NCI-H1694 (cell line): ENCODE results near the gene AAMP.
"Not testable (repeated sequence)": the region's sequence is repeated elsewhere in the genome, so short reads cannot be mapped to it uniquely, and the experiment has no call there.

ENCODE experiments used
- DNase-seq: peaks from one replicate; lab custom pipeline; 2025; lab: John Stamatoyannopoulos, UW

The AAMP gene

DNA sequence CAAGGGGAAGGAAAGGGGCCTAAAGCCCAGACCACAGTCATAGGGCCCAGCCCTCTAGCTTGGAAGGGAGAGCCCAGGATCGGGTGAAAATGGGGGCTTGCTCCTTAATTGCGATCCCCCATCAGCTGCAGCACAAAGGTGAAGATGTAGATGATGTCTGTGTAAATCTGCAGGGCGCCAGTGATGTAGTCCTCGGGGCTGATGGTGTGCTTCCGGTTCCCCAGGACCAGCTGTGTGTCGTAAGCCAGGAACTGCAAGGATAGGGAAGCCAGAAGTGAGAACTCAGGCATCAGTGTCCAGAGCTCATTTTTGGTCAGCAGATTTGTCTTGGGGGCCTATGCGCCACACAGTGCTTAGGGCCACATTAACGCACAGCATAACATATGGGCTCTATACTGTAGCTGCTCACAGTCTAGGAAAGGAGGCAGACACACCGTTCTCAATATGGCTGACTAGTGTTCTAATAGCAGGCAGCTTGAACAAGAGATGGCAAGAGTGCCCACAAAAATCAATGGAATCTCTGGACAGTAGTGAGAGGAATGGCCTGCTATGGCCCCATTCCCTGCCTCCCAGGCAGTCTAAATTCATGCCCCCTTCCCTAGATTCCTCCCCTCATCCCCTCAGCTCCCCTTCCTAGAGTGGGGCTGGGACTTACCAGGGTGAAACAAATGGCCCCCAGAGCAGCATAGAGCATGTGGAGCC, 5.6 kb upstream of the AAMP start:
- DNase-seq = no peak

GRCh38 chr2:218274586-218274985, 4.6 kb upstream of the AAMP start:
- DNase-seq = no peak

DNA sequence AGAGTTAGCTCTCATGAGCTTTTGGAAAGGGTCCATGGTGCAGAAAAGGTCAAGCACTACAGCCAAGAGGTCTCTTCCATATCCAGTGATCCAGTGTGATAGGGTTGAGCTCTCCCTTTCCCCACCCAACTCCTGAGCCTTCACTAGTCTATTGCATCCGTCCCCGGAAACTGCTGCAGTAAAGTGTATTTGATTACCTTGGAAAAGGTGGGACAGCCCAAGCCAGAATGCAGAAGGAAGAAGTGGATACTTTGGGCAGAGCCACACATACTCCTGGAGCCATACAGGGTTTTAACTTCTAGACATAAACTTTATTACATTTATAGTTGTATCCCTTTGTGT, 3.9 kb upstream of the AAMP start:
- DNase-seq = no peak

GRCh38 chr2:218273214-218273907, 3.4 kb upstream of the AAMP start:
- not testable (repeated sequence) for DNase-seq

GRCh38 chr2:218272531-218273212, 2.7 kb upstream of the AAMP start:
- peak; percentile 77 for DNase-seq

GRCh38 chr2:218271865-218272530, 2.1 kb upstream of the AAMP start:
- DNase-seq = no peak

DNA sequence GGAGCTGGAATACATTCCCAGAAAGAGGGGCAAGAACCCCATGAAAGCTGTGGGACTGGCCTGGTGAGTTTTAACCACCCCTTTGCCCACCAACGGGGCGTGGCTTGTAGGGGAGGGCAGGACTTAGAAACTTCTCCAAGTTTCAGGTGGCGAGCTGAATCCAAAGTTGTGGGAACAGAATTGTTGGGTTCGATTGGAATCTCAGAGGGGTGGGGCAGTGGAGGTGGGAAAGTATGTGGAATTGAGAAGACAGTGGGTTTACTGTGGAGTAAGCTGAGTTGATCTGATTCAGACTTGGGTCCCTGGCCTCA, 1.5 kb upstream of the AAMP start:
- DNase-seq = no peak

GRCh38 chr2:218270721-218271486, 967 bp upstream of the AAMP start:
- DNase-seq = no peak

DNA sequence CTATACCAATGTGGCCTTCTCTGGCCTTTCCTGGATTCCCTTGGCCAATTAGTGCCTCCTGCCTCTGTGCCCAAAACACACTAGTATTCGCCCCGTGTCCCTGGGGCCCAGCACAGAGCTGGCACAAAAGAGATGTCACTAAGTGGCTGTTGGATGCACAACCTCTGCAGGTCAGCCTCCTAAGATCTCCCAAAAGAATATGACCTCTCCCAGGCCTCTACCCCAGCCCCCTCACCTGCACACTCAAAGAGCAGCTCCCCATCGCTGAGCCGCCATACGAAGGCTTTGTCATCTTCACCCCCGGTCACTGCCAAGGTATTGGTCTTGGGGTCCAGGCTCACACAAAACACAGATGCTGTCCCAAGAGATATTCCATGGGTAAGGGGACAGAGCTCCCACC, 2.7 kb downstream of the AAMP start:
- DNase-seq = no peak

GRCh38 chr2:218266316-218266979, 3.5 kb downstream of the AAMP start:
- no peak for DNase-seq

GRCh38 chr2:218265626-218266025, 4.3 kb downstream of the AAMP start:
- DNase-seq = no peak

DNA sequence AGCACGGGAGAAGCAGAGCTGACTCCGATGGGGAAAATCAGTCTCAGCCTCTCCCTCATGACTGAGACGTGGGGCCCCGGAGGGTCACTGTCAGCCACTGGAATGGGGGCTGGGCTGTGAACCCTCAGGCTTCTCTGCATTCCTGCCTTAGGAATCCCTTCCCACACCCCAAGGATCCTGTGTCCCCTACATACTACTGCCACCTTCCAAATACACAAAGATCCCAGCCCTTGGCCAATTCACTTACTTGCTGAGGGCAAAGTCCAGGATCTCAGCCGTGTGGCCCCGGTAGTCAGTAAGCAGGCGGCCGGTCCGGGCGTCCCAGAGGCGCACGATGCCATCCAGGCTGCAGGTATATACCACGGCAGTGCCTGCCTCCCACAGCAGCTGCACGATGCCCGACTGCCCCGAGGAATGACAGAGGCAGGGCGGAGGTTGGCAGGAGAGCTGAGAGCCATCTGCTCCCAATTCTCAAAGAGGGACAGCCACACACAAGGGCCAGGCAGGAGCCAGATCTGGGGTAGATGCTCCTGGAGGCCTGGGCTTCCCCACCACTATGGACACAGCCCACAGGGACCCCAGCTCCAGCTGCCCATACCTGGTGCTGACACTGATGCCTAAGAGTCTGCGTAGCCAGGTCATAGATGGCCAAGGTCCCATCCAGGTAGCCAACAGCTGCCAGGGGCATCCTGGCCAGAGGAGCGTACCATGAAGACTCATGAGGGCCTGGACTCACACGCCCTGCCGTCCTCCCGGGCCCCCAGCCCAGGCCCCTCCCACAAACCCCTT, 5.0 kb downstream of the AAMP start:
- no peak for DNase-seq

DNA sequence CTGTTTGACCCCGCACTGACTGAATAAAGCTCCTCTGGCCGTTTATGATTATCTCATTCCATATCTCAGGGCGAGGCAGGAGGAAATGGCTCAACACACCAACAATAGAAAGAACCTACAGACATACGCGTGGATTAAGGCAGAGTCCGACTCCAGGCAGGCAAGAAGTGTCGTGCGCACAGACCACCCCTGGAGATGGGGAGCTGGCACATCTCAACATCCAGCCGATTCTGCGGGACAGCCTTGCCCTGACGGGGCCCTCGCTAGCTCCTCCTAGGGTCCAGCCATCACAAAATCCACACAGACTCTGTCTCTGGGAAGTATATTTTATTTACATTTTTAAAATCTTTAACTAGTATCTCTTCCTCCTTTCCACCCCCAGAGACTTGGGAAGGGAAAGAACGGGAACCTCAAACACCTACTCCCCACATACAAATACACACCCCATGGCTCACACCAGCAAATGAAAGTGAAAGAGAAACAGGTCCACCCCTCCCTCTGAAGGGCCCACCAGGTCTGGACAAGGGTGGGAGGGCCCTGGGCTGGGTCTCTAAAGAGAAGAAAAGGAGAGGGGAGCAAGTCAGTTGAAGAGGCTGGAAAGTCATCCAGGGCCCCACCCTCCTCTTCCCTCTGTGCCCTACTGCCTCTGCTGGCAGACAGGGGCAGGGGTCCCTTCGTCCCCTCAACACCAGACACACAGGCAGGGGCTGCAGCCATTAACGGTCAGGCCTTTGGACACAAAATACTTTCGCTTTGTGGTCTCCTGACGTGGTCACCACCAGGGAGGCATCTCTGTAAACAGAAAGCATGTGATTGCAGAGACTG, 5.9 kb downstream of the AAMP start:
- DNase-seq = no peak

DNA sequence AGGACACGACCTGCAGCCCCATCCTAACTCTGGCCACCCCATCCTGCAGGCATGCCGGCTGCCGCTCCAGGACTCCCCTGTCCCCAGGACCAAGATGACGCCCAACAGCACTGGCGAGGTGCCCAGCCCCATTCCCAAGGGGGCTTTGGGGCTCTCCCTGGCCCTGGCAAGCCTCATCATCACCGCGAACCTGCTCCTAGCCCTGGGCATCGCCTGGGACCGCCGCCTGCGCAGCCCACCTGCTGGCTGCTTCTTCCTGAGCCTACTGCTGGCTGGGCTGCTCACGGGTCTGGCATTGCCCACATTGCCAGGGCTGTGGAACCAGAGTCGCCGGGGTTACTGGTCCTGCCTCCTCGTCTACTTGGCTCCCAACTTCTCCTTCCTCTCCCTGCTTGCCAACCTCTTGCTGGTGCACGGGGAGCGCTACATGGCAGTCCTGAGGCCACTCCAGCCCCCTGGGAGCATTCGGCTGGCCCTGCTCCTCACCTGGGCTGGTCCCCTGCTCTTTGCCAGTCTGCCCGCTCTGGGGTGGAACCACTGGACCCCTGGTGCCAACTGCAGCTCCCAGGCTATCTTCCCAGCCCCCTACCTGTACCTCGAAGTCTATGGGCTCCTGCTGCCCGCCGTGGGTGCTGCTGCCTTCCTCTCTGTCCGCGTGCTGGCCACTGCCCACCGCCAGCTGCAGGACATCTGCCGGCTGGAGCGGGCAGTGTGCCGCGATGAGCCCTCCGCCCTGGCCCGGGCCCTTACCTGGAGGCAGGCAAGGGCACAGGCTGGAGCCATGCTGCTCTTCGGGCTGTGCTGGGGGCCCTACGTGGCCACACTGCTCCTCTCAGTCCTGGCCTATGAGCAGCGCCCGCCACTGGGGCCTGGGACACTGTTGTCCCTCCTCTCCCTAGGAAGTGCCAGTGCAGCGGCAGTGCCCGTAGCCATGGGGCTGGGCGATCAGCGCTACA, 7.0 kb downstream of the AAMP start:
- no peak for DNase-seq

DNA sequence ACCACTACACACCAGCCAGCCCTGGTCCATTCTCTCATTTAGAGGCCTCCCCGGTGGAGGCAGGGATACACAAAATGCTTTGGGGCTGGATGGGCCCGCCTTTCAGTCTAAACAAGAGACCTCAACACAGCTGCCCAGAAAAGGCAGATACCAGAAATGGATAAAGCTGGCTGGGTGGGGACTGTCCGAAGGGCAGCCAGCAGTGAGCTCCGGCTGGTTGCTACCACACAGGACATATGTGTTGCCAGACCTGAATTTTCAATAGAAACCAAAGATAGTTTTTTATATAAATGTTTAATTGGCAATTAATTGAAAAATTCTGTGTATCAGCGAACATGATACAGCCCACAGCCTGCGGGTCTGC, 7.7 kb downstream of the AAMP start:
- no peak for DNase-seq

DNA sequence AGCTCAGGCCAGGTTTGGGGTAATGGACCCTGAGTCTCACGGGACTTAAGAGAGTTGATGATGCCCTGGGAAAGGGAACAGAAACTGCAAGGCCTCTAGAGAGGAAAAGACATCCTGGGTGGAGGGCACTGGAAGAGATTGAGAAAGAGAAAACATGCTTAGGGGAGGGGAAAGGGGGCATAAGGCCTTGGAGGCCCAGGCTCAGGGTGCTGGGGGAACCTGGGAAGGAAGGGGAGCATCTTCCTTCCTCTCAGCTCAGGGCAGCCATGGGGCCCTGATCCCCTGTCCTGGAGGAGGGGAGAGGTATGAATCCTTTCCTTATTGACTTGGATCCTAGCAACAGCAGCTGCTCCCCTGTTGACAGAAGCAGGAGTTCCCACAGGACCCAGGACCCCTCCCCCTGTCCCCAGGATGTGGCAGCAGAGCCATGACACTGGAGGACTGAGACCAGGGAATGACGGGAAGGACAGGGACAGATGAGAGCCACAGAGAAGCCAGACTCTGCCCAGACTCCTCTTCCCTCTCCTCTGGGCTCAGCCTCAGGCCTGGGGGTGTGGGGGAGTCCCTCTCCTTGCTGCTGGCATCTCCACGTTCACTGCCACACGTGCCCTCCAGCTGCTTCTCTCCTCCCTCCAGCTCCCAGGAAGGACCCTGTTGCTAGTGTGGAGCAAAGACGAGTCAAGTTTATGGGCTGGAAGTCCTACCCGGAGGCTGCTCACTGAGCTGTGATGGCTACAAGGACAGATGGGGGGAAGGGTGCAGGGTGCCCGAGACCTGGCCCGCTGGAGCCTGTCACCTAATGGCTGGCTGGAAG, 8.3 kb downstream of the AAMP start:
- DNase-seq = no peak

DNA sequence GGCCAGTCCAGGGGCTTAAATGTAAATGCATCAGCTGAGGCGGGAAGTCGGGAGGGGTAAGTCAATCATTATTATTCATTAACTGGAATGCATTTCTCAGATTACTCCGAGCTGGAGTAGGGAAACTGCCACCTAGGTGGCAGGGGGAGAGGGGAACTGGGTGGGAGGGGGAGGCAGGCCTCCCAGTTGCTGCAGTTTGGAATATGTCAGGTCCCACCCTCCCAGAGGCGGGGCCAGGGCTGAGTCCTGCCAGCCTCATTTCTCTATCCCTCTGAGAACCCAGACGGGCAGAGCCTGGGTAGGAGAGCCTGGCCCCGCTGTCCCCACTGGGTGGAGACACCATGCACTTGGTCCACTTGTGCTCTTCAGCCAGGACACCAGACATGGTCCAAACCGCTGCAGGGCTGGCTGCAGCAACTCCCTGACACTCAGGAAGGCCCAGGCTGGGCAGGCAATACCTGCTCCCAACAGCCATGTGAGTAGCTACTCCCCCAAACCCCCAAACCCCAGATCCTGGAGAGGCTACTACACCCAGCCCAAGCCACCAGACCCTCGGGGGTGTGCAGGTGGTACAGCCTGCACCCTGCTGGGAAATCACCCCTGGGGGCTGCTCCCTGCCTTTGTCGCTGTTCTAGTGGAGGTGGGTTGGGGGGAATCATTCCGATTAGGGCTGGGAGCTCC, 9.1 kb downstream of the AAMP start, which contains the start of gene GPBAR1:
GPBAR1 (plus strand) TSS at position 274 of the 681 bp plus-strand sequence. CDS start 1,710 bp downstream, outside the sequence.
- DNase-seq = no peak
